Kidney tubule cell (primary cell): ENCODE results near the gene ITPKB.
A peak's percentile ranks its signal among the peaks of the same experiment; 100 is the strongest.
"Not testable (repeated sequence)": the region's sequence is repeated elsewhere in the genome, so short reads cannot be mapped to it uniquely, and the experiment has no call there.

Source experiments
- DNase-seq: peaks from one replicate; pipeline ENCODE4 v3.0.0-alpha.2; 2018; ENCODE audit warnings: low spot score

The ITPKB gene

GRCh38 chr1:226754793-226755533 is 15.9 kb upstream of the ITPKB start:
- no peak for DNase-seq

GRCh38 chr1:226754097-226754496 is 15.0 kb upstream of the ITPKB start:
- no peak for DNase-seq

- no peak for DNase-seq
Observed at GRCh38 chr1:226751703-226752102, 12.6 kb upstream of the ITPKB start.

DNA sequence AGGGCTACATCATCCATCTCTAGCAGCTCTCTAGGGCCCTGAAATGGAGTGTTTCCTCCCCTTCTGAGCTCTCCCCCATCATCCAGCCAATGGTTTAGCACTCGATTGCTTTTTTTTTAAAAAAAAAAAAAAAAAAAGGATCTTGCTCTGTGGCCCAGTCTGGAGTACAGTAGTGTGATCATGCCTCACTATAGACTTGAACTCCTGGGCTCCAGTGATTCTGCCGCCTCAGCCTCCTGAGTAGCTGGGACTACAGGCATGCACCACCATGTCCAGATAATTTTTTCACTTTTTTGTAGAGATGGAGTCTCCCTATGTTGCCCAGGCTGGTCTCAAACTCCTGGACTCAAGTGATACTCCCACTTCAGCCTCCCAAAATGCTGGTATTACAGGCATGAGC is 12.1 kb upstream of the ITPKB start:
- DNase-seq = no peak

- DNase-seq = no peak
Observed at GRCh38 chr1:226749467-226749866, 10.4 kb upstream of the ITPKB start.

DNA sequence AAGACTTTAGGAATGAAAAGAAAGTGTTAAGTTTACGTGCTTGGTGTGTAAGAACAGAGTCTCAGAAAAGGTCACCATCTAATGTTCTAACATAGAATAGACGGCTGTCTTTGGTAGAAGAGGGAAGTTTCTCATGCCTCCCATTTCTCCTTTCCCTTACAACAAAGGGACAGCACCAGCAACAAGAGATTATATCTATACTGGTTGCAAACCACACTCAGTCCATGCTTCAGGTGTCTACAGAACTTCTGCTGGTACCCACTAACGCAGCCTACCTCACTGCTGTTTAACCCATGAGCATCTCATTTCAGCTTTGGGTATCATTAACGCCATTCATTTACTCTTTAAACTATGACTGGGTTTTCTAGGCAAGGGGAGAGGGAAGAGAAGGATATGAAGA is 9.2 kb upstream of the ITPKB start:
- DNase-seq = no peak

DNA sequence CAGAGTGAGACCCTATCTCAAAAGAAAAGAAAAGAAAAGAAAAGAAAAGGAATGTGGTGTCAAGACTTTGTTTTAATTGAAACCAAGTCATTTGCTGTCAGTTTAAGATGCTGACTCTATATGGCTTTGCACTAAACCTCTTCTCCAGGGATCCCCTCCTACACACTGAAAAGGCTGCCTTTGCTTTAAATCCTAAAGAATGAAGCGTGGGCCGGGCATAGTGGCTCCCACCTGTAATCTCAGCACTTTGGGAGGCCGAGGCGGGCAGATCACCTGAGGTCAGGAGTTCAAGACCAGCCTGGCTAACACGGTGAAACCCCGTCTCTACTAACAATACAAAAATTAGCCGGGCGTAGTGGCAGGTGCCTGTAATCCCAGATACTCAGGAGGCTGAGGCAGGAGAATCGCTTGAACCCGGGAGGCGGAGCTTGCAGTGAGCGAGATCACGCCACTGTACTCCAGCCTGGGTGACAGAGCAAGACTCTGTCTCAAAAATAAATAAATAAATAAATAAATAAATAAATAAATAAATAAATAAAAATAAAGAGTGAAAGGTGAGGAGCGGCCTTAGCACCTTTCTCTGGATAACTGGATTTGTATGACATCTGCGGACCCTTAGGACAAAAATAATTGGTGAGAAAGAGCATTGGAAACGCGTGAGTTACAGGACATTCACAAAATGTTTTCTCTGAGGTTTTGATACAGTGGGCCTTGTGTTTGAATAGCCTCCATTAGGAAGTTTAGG is 8.6 kb upstream of the ITPKB start:
- DNase-seq = not testable (repeated sequence)

GRCh38 chr1:226743259-226743658 is 4.2 kb upstream of the ITPKB start:
- no peak for DNase-seq

DNA sequence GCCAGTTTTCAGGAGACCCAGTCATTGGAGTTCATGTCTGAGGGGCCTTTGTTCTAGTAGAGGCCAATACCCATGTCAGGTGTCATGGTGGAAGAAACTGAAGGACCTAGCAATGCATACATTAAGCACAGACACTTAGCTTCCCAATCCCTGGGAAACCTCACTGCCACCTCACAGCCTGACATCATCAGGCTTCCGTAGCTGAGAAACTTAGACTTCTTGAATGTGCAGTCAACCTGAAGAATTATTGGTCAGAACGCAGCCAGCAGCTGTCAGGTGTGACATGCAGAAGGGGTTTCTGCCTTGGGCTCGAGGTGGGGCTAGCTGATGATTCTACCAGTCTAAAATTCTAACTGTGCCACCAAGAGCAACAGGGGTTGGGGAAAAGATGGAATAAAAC is 1.9 kb upstream of the ITPKB start:
- DNase-seq = peak; percentile 48

DNA sequence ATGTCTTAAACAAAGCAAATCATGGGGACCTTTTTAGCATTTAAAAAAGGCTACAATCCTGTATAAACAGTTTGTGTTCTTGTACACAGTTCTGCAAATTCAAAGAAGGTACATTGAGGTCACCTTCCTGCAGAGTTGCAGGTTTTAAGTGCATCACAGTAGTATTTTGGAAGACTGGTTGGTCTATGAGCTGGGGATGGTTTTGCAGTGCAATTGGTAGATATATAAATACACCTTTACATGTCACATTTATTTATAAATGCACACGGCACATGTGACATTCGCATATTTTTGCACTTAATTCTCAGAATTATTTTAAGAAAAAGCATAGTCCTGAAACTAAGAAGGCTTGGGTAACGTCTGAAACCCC is 599 bp upstream of the ITPKB start:
- no peak for DNase-seq

GRCh38 chr1:226738421-226738994 is 574 bp downstream of the ITPKB start:
- peak; percentile 48 for DNase-seq

GRCh38 chr1:226737819-226738420 is 1.2 kb downstream of the ITPKB start:
- peak; percentile 54 for DNase-seq

GRCh38 chr1:226736908-226737818 is 1.9 kb downstream of the ITPKB start:
- DNase-seq = peak; percentile 39

DNA sequence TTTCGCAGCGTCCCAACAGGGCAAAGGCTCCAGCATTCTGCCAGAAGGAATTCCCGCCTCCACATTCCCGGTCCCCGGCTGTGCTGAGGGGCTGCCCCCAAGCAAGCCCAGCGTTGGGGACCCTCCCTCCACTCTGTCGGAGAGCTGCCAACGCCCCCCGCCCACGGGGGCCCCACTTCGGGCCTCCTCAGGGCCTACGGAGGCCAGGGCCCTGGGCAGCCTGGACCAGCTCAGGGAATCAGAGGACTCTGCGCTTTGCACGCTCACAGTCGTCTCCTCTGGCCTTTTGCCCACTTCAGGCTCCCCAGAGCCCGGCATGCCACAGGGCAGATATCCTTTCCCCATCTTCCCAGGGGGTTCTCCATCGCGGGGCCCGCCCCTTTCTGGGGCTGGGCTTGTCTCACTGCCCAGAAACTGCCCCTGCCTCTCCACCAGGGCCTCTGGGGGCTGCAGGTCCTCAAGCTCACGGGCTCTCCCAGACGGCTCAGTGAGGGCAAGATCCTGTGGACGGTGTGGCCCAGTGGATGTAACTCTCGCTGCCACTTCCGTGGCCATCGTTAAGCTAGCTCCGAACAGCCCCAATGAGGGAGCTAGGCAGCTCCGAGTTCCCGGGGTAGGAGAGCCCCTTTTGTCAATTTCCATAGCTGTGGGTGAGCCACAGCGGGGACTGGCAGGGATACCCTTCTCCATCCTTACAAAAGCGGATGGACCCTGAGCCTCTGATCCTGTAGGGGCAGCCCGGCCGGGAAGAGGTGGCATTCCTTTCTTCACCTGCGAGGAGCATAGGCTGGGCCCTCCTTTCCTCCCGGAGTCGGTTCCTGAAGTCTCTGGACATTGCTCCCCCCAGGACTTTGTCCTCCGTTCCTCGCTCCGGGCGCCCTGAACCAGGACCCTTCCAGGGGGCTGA is 2.8 kb downstream of the ITPKB start:
- DNase-seq = no peak

GRCh38 chr1:226735576-226735975 is 3.5 kb downstream of the ITPKB start:
- DNase-seq = no peak

DNA sequence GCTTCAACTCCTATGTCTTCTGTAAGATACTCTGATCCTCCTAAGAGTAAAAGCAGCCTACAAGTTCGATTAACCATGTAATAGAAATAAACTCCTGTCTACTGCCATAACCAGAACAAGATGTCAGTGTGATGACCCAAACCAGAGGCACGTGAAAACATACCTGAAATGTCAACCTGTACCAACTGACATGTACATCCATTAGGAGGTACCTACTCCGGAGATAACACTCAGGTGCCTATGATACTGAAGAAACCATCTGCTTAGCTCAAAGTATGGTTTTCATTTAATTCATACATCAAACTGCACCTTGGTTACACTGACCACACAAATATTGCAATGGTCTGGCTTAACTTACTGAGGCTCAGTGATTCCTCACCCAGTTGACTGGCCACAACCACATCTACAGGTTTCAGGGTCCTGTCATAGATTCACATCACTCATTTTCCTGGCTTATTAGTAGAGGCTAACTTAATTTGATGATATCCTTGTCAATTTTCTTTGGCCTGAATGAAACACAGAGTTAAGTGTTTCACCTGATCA is 4.4 kb downstream of the ITPKB start:
- no peak for DNase-seq

GRCh38 chr1:226733876-226734275 is 5.2 kb downstream of the ITPKB start:
- no peak for DNase-seq

DNA sequence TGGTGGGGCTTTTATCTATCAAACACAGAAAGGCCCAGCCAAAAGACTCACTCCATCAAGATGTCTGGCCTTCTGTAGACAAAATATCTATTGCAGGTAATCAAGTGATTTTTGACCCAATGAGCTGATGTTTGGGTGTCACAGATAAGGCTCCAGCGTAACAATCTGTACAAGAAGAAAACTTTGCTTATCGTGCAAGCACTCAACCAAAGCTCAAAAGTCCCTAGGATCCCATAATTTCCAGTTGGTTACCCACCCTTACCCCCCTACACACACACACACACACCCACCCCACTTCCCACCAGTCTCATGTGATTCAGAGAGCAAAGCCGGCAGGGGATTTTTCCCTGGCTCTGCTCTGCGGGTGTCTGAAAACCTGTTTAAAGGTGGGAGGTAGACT is 5.8 kb downstream of the ITPKB start:
- peak; percentile 33 for DNase-seq

DNA sequence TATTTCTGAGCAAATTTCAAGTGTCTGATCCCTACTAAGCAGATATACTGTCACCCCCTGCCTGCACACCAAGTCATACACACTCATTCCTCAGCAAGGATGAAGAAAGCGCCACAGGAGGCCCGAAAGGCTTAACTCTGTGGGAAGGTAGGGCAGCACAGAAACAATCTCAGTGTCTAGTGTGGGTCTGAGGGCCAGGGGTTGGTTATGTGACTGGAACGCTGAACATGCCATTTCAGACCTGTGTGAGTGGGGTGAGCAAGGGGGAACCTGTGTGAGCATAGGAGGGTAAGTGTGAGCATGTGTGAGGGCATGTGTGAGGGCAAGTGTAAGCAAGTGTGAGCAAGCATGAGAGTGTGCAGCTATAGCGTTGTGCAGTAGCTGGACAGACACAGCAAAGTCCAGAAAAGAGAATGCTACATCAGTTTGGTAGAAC is 6.2 kb downstream of the ITPKB start:
- no peak for DNase-seq

- DNase-seq = no peak
Observed at GRCh38 chr1:226731257-226731893, 7.7 kb downstream of the ITPKB start.
